ENCODE results near the gene NCK2.

NCK2 gene

GRCh38 chr2:105794926-105795574, 50.3 kb downstream of the NCK2 start:
- no peak for DNase-seq

GRCh38 chr2:105795575-105795934, 50.8 kb downstream of the NCK2 start:
- DNase-seq = no peak

GRCh38 chr2:105796131-105796638, 51.5 kb downstream of the NCK2 start:
- no peak for DNase-seq

GRCh38 chr2:105796791-105797190, 52.1 kb downstream of the NCK2 start:
- no peak for DNase-seq

GRCh38 chr2:105797298-105797819, 52.6 kb downstream of the NCK2 start:
- DNase-seq = no peak

- DNase-seq = no peak
Observed at GRCh38 chr2:105798595-105798994, 53.9 kb downstream of the NCK2 start.

GRCh38 chr2:105800036-105800713, 55.5 kb downstream of the NCK2 start:
- DNase-seq = no peak

- no peak for DNase-seq
Observed at GRCh38 chr2:105800953-105801635, 56.4 kb downstream of the NCK2 start.

- DNase-seq = no peak
Observed at GRCh38 chr2:105801961-105802360, 57.2 kb downstream of the NCK2 start.

- DNase-seq = no peak
Observed at GRCh38 chr2:105802587-105802986, 57.9 kb downstream of the NCK2 start.

- no peak for DNase-seq
Observed at GRCh38 chr2:105803337-105803736, 58.6 kb downstream of the NCK2 start.

GRCh38 chr2:105803773-105804172, 59.1 kb downstream of the NCK2 start:
- no peak for DNase-seq

GRCh38 chr2:105804266-105804665, 59.6 kb downstream of the NCK2 start:
- DNase-seq = no peak

GRCh38 chr2:105806996-105807395, 62.3 kb downstream of the NCK2 start:
- DNase-seq = no peak

- DNase-seq = no peak
Observed at GRCh38 chr2:105808423-105809096, 63.8 kb downstream of the NCK2 start.

- no peak for DNase-seq
Observed at GRCh38 chr2:105809097-105809473, 64.4 kb downstream of the NCK2 start.

- DNase-seq = no peak
Observed at GRCh38 chr2:105809723-105810122, 65.0 kb downstream of the NCK2 start.

GRCh38 chr2:105812180-105813044, 67.7 kb downstream of the NCK2 start:
- DNase-seq = no peak

GRCh38 chr2:105813045-105813315, 68.3 kb downstream of the NCK2 start:
- DNase-seq = no peak

- no peak for DNase-seq
Observed at GRCh38 chr2:105813405-105813804, 68.7 kb downstream of the NCK2 start.

- no peak for DNase-seq
Observed at GRCh38 chr2:105814291-105814940, 69.7 kb downstream of the NCK2 start.

- no peak for DNase-seq
Observed at GRCh38 chr2:105815401-105815800, 70.7 kb downstream of the NCK2 start.

Data from T1000 (cell line).